HCT116 (cell line): ENCODE results near the gene HDAC5. TPM values are rescaled to one million over a fixed set of nuclear protein-coding genes. Genes with fewer than 3 reads are reported as not detected.

ENCODE experiments used
- ATAC-seq: fragments of 200-7000 bp; cut with Tn5 transposase; 2 replicates; pipeline ENCODE4 v1.9.1; 2020; ENCODE audit warnings: mild to moderate bottlenecking, moderate library complexity
- BruUV-seq: library from RNA; stranded (reverse); fragments of 400-500 nt; replicated peaks from 2 replicates; lab custom pipeline; 2021; lab: Mats Ljungman, UMichigan
- CTCF ChIA-PET: fragments of 300-600 bp; sonication (Branson Sonifier 250); formaldehyde crosslinking; loops from one replicate; lab custom pipeline; 2021; ENCODE audit warnings: antibody characterized with exemption; lab: Charles Lee
- POLR2A ChIA-PET: fragments of 300-600, 350-600 bp; sonication (Branson Sonifier 250); formaldehyde crosslinking; loops from one replicate; lab custom pipeline; 2021; ENCODE audit warnings: antibody characterized with exemption; lab: Charles Lee
- RAD21 ChIA-PET, 2 experiments: fragments of 300-600 bp; sonication (Branson Sonifier 250); formaldehyde crosslinking; loops; one replicate each; lab custom pipeline; 2023; ENCODE audit warnings: low total read pairs in 2 of 2; ENCODE audit not compliant: uncharacterized antibody in 2 of 2, unreplicated experiment in 2 of 2, low non-redundant PET in 1 of 2; lab: Charles Lee
- DNase-seq: peaks from one replicate; pipeline ENCODE4 v3.0.0-alpha.2; 2010; ENCODE audit warnings: low read depth, low spot score
- H2AFZ ChIP-seq: fragments of 200-600 bp; shearing (Covaris generic), sonication (generic); 2 replicates; pipeline ENCODE4 v1.6.1; 2017; ENCODE audit warnings: low read depth, mixed run types, mixed read lengths, antibody characterized with exemption, low read length; ENCODE audit not compliant: poor library complexity, severe bottlenecking
- H3K27ac ChIP-seq: 2 replicates; pipeline ENCODE4 v1.5.1; 2012; ENCODE audit warnings: low read depth, low read length
- H3K27me3 ChIP-seq: fragments of 200-600 bp; sonication (generic); 2 replicates; pipeline ENCODE4 v1.6.1; 2016; ENCODE audit warnings: mixed run types, low read length, mixed read lengths; ENCODE audit not compliant: insufficient read depth
- H3K36me3 ChIP-seq, 2 experiments: fragments of 200-500 bp in 1 of 2; fragments of 200-600 bp in 1 of 2; sonication (Bioruptor generic) in 1 of 2; sonication (generic) in 1 of 2; 2 replicates each; pipeline versions ENCODE4 v1.5.1 to v1.6.1; 2014 to 2016; ENCODE audit warnings: low read length in 2 of 2, inconsistent platforms in 1 of 2, mixed read lengths in 1 of 2, mixed run types in 1 of 2; ENCODE audit not compliant: insufficient read depth in 2 of 2, control insufficient read depth in 1 of 2
- H3K4me1 ChIP-seq, 2 experiments: fragments of 200-600 bp in 1 of 2; sonication (generic) in 1 of 2; 2 replicates each; pipeline versions ENCODE4 v1.5.1 to v1.6.1; 2012 to 2017; ENCODE audit warnings: low read length in 2 of 2, inconsistent platforms in 1 of 2, mild to moderate bottlenecking in 1 of 2, mixed read lengths in 1 of 2, mixed run types in 1 of 2, moderate library complexity in 1 of 2; ENCODE audit not compliant: insufficient read depth in 2 of 2, control insufficient read depth in 1 of 2
- H3K4me2 ChIP-seq: fragments of 200-600 bp; sonication (generic); 2 replicates; pipeline ENCODE4 v1.6.1; 2017; ENCODE audit warnings: mixed run types, low read length, mixed read lengths
- H3K4me3 ChIP-seq, 2 experiments: fragments of 200-600 bp in 1 of 2; sonication (generic) in 1 of 2; replicated peaks in 1 of 2; 2 replicates each; pipeline ENCODE4 v1.5.1; 2011 to 2016; ENCODE audit warnings: low read length in 2 of 2, control low read depth in 1 of 2, low read depth in 1 of 2, mild to moderate bottlenecking in 1 of 2, mixed read lengths in 1 of 2, mixed run types in 1 of 2
- H3K79me2 ChIP-seq: fragments of 200-600 bp; sonication (generic); 2 replicates; pipeline ENCODE4 v1.6.1; 2017; ENCODE audit warnings: mild to moderate bottlenecking, mixed run types, low read length, moderate library complexity, mixed read lengths; ENCODE audit not compliant: insufficient read depth
- H3K9ac ChIP-seq: fragments of 200-600 bp; sonication (generic); 2 replicates; pipeline ENCODE4 v1.6.1; 2016; ENCODE audit warnings: low read length, mixed read lengths
- H3K9me2 ChIP-seq: fragments of 200-600 bp; sonication (generic), shearing (Covaris generic); 2 replicates; pipeline ENCODE4 v1.6.1; 2017; ENCODE audit warnings: mixed run types, mild to moderate bottlenecking, moderate library complexity; ENCODE audit not compliant: insufficient read depth
- H3K9me3 ChIP-seq, 2 experiments: fragments of 200-500 bp in 1 of 2; fragments of 200-600 bp in 1 of 2; sonication (Bioruptor generic) in 1 of 2; sonication (generic) in 1 of 2; 2 replicates each; pipeline ENCODE4 v1.6.1; 2014 to 2017; ENCODE audit warnings: low read length in 2 of 2, mixed read lengths in 2 of 2, inconsistent platforms in 1 of 2, low read depth in 1 of 2, mild to moderate bottlenecking in 1 of 2, mixed run types in 1 of 2, moderate library complexity in 1 of 2; ENCODE audit not compliant: control insufficient read depth in 1 of 2, insufficient read depth in 1 of 2
- H4K20me1 ChIP-seq: fragments of 200-600 bp; sonication (generic), shearing (Covaris generic); 2 replicates; pipeline ENCODE4 v1.6.1; 2017; ENCODE audit warnings: mixed run types, mild to moderate bottlenecking, moderate library complexity; ENCODE audit not compliant: insufficient read depth
- CBX3 ChIP-seq: IDR thresholded peaks from 2 replicates; pipeline ENCODE4 v1.6.1; 2012; ENCODE audit warnings: low read depth
- RAD21 ChIP-seq: IDR thresholded peaks from 2 replicates; pipeline ENCODE4 v1.6.1; 2012; ENCODE audit warnings: low read depth, mild to moderate bottlenecking
- intact Hi-C: fragments of 100-400 bp; cut with micrococcal nuclease; formaldehyde crosslinking; loops from 2 replicates; pipeline ENCODE4 v1.10.0; 2022
- total RNA-seq: library from RNA; stranded (reverse); gene quantifications from one replicate; pipeline ENCODE4 v1.2.1, GENCODE V29; 2021; ENCODE audit not compliant: unreplicated experiment
- TF ChIP-seq, protein P1 (sequence below), 3 experiments: fragments of 200-600 bp in 1 of 3; sonication (generic) in 1 of 3; IDR thresholded peaks in 2 of 3; conservative IDR thresholded peaks in 1 of 3; 2 replicates each; pipeline ENCODE4 v1.5.1; 2012 to 2017; ENCODE audit warnings: low read depth in 2 of 3, low read length in 2 of 3, antibody characterized with exemption in 1 of 3, borderline replicate concordance in 1 of 3, control low read depth in 1 of 3, mild to moderate bottlenecking in 1 of 3, mixed read lengths in 1 of 3, mixed run types in 1 of 3, moderate library complexity in 1 of 3; ENCODE audit not compliant: insufficient read depth in 1 of 3

The HDAC5 gene
- total RNA-seq, 1 experiment from 2014 or later = 32.9 TPM

DNA sequence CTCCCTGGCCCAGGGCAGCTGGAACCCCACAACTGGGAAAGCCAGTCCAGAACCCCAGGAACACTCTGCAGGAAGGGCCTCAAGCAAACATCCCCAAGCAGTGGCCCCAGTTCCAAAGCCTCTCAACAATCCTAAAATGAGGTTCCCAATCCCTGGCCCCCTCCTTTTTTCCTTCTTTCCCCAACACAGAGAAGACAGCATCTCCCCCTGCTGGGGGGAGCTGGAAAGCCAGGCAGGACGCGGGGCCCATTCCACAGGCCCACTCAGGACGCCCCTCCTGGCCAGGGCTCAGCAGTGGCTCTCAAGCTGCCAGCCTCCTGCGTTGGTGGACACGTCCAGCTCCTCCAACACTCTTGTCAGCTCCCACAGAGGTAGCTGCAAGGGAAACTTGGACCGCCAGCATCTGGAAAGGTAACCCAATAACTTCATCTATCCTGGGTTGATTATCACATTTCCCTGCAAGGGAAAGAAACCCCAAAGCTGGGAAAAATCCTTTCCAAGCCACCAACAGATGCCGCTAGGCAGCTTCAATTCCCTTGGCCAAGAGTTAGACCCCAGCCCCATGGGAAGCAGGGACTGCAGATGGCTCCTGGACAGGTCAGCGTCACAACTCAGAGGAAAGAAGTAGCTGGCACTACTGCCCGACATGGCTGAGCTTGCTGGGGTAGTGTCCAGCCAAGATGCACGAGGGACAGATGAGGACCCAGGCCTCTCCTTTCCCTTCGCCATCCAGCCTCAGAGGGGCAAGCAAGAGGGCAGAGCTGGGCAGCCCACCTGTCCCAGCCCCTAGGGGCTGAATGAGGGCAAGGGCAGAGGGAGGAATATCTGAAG is 7.6 kb downstream of the HDAC5 start:
- ATAC-seq (peak; percentile 60), DNase-seq (no peak)
- BruUV-seq = no TSS peak
- no peaks in the 10 kb centered on the region for H3K27me3 ChIP-seq
- H2AFZ ChIP-seq = no peak overlapping the region
- H3K4me1 ChIP-seq = peaks cover 19 to 40% of the 10 kb centered on the region in 2 experiments
- H3K4me3 ChIP-seq = no peak overlapping the region
- intact Hi-C loops = loop anchor here (5.0 kb wide), 1 partner anchor 33 kb away; no protein-coding TSS in a partner anchor
- RAD21 ChIA-PET = interaction anchor here (0.5 to 1.4 kb wide), 4 partner anchors 8 to 55 kb away, joined by 3 to 5 read pairs (median 4); partner anchors contain the start of gene HDAC5 (in 1 of the 2)
- CTCF ChIA-PET = interaction anchor here (0.6 to 3.2 kb wide), 11 partner anchors 8 to 247 kb away, joined by 3 to 23 read pairs (median 5); partner anchors contain the start of genes FAM171A2 and HDAC5
- no peaks in the 10 kb centered on the region for H4K20me1 ChIP-seq
- no peak for TF ChIP-seq CBX3
- TF ChIP-seq, protein P1, sequence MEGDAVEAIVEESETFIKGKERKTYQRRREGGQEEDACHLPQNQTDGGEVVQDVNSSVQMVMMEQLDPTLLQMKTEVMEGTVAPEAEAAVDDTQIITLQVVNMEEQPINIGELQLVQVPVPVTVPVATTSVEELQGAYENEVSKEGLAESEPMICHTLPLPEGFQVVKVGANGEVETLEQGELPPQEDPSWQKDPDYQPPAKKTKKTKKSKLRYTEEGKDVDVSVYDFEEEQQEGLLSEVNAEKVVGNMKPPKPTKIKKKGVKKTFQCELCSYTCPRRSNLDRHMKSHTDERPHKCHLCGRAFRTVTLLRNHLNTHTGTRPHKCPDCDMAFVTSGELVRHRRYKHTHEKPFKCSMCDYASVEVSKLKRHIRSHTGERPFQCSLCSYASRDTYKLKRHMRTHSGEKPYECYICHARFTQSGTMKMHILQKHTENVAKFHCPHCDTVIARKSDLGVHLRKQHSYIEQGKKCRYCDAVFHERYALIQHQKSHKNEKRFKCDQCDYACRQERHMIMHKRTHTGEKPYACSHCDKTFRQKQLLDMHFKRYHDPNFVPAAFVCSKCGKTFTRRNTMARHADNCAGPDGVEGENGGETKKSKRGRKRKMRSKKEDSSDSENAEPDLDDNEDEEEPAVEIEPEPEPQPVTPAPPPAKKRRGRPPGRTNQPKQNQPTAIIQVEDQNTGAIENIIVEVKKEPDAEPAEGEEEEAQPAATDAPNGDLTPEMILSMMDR (IDR thresholded peaks at IDR 0.05 in 2 of 3, conservative IDR thresholded peaks at IDR 0.05 in 1 of 3; ENCODE audit: borderline replicate concordance in 1 of 3, insufficient read depth in 1 of 3, low read depth in 2 of 3, low read length in 2 of 3) = peak; percentile 81 to 88 (median 82)
- peak; percentile 74 for TF ChIP-seq RAD21
- H3K79me2 ChIP-seq = no peaks in the 10 kb centered on the region; the same call in 1 of the 2 replicates
- no peak overlapping the region for H3K27ac ChIP-seq
- H3K9me2 ChIP-seq = no peaks in the 10 kb centered on the region
- POLR2A ChIA-PET = interaction anchor here (0.9 to 1.1 kb wide), 3 partner anchors 8 to 28 kb away, joined by 3 read pairs; partner anchors contain the start of gene HDAC5
- H3K4me2 ChIP-seq = no peak overlapping the region
- no peaks in the 10 kb centered on the region for H3K9me3 ChIP-seq
- H3K9ac ChIP-seq = no peak overlapping the region
- no peaks in the 10 kb centered on the region for H3K36me3 ChIP-seq
